Measurements from ENCODE around the gene TRA2A. TPM values are rescaled to one million over a fixed set of nuclear protein-coding genes. Genes with fewer than 3 reads are reported as not detected.

TRA2A gene
- total and polyA plus RNA-seq, 9 of the 15 experiments (the other 6 are each of a cell fraction or from before 2014, with no cell fraction given) = 22.7 to 210 (median 73.9) TPM

- TF ChIP-seq REST (IDR thresholded peaks at IDR 0.05; ENCODE audit: borderline replicate concordance) = peak; percentile 11; the same call in 1 of the 2 replicates
- no peak for TF ChIP-seq REST (CRISPR knock-in tag; IDR thresholded peaks at IDR 0.05; ENCODE audit: low read depth)
- no peak for TF ChIP-seq FOXA3 (CRISPR knock-in tag; conservative IDR thresholded peaks at IDR 0.05 in 1 of 2, IDR thresholded peaks at IDR 0.05 in 1 of 2)
- no peak for TF ChIP-seq ZZZ3 (IDR thresholded peaks at IDR 0.05)
- TF ChIP-seq JUN (IDR thresholded peaks at IDR 0.05; ENCODE audit: borderline replicate concordance, low read depth, low read length) = no peak
- TF ChIP-seq JUN (CRISPR knock-in tag; IDR thresholded peaks at IDR 0.05; ENCODE audit: borderline replicate concordance) = no peak
Observed at GRCh38 chr7:23477962-23478866, 53.6 kb downstream of the TRA2A start (continued).

Data from K562 (cell line).